Activated CD4-positive, alpha-beta T cell treated with anti-CD3 and anti-CD28 coated beads, Interleukin-2, Interleukin-4, amounts not matched to agents 100 ng/mL and 50 ng/mL, durations not matched to agents 16 hours and 8 hours (primary cell): ENCODE results near the gene TPD52L1.

ENCODE experiments used
- DNase-seq: peaks from one replicate; pipeline ENCODE4 v3.0.0-alpha.2; 2020; ENCODE audit warnings: low spot score

The TPD52L1 gene

GRCh38 chr6:125304970-125305660, 151.5 kb downstream of the TPD52L1 start:
- DNase-seq: no peak

GRCh38 chr6:125306756-125307149, 153.2 kb downstream of the TPD52L1 start:
- DNase-seq: no peak

- DNase-seq: no peak
Measured at GRCh38 chr6:125307150-125307838, 153.7 kb downstream of the TPD52L1 start.

GRCh38 chr6:125307964-125308615, 154.5 kb downstream of the TPD52L1 start:
- peak; percentile 25 for DNase-seq

- DNase-seq: peak; percentile 55
Measured at GRCh38 chr6:125310994-125311649, 157.5 kb downstream of the TPD52L1 start.

GRCh38 chr6:125312478-125312877, 158.9 kb downstream of the TPD52L1 start:
- DNase-seq: no peak

- DNase-seq: no peak
Measured at GRCh38 chr6:125312950-125313349, 159.4 kb downstream of the TPD52L1 start.
